Stimulated activated CD4-positive, alpha-beta T cell treated with anti-CD3 and anti-CD28 coated beads, Interleukin-15, amount 100 ng/mL, for 1 hour (primary cell): ENCODE measurements around the gene GON7.
"Not testable (repeated sequence)": the region's sequence is repeated elsewhere in the genome, so short reads cannot be mapped to it uniquely, and the experiment has no call there.

Source experiments
- DNase-seq, 2 donors: peaks; one replicate each; pipeline ENCODE4 v3.0.0-alpha.2; 2020; ENCODE audit warnings: low read depth in 1 of 2, low spot score in 1 of 2

The GON7 gene

GRCh38 chr14:93159625-93160352 is 47.1 kb downstream of the GON7 start:
- not testable (repeated sequence) for DNase-seq

GRCh38 chr14:93158349-93158748 is 48.5 kb downstream of the GON7 start:
- not testable (repeated sequence) for DNase-seq

DNA sequence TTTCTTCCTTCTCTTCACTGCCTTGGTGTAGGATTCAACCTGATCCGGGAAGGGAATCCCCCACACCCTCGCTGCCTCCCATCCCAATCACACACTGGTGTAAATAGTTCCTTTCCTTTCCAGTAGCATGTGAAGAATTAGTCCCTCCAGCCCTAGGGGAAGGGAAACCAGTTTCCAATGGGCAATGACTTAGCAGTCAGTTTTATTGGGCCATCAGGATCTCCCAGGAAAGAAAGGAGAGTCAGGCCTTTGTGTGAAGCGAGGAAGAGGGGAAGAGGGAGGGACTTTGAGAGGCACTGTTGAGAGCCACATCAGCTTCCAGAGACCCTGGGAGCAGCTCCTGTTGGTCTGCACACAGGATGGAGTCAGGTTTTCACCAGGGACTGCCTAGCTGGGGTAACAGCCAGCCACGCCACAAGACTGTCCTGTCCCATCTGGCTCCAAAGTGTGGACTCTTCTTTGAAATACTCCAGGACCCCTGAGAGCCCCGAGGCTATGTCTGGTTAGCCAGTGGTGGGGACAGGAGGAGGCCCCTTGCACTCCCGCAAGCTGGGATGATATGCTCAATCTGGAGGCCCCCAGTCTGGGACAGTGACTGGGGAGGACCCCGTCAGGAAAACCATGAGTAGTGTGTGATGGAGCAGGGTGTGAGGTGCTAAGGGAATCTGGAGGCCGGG is 50.0 kb downstream of the GON7 start:
- no peak for DNase-seq

GRCh38 chr14:93155667-93156066 is 51.2 kb downstream of the GON7 start:
- no peak for DNase-seq

- no peak for DNase-seq
These were observed 53.7 kb downstream of the GON7 start for GRCh38 chr14:93153121-93153520.
